Brain microvascular endothelial cell (primary cell): ENCODE measurements around the gene RAB11B.

ENCODE experiments used
- DNase-seq: peaks from one replicate; pipeline ENCODE4 v3.0.0-alpha.2; 2020
- H3K27ac ChIP-seq: fragments of 250-450 bp; sonication (Bioruptor Pico); 2 replicates; pipeline ENCODE4 v1.5.1; 2020; ENCODE audit warnings: mild to moderate bottlenecking, moderate library complexity
- H3K27me3 ChIP-seq: fragments of 250-450 bp; sonication (Bioruptor Pico); replicated peaks from 2 replicates; pipeline ENCODE4 v1.5.1; 2020; ENCODE audit warnings: mild to moderate bottlenecking
- H3K36me3 ChIP-seq: fragments of 250-450 bp; sonication (Bioruptor Pico); replicated peaks from 2 replicates; pipeline ENCODE4 v1.5.1; 2020; ENCODE audit warnings: mild to moderate bottlenecking
- H3K4me3 ChIP-seq: 2 replicates; pipeline ENCODE4 v1.5.1; 2011; ENCODE audit warnings: low read depth, mild to moderate bottlenecking, control low read depth, low read length, moderate library complexity
- CTCF ChIP-seq: IDR thresholded peaks from 2 replicates; pipeline ENCODE4 v1.5.1; 2011; ENCODE audit warnings: low read depth, mild to moderate bottlenecking, moderate library complexity, low read length, control low read depth, inconsistent platforms; ENCODE audit errors: missing control alignments
- in situ Hi-C: cut with HindIII; loops from 2 replicates; pipeline ENCODE4 v1.10.0; 2017; ENCODE audit warnings: low sequenced_read_pairs, low pct_ligation_motif_present

The RAB11B gene

DNA sequence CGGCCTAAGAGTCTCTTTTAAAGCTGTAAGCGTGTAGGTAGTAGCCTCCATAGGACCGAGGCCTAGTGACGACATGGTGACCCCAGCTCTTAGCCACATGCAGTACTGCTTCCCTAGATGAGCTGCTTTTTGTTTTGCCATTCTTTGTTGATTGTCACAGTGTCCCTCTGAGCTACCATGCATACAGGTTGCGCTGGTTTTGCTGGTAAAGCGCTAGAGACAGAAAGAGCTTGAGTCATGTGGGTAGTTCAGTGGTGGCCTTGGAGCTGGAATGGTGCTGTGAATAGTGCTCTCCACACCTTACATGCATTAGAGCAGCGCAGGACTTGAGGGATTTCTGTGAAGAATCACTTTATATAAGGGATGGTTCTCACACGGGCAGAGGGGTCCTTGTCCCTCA, 59.7 kb downstream of the RAB11B start:
- Histone ChIP-seq H3K27ac (no peak overlapping the region), H3K27me3 (no peaks in the 10 kb centered on the region), H3K36me3 (peaks cover 7% of the 10 kb centered on the region), H3K4me3 (no peak overlapping the region)
- no peak for DNase-seq
- in situ Hi-C loops = no loop called here
- no peak for TF ChIP-seq CTCF

- in situ Hi-C loops = no loop called here
- Histone ChIP-seq H3K36me3 (peaks cover 11% of the 10 kb centered on the region), H3K4me3 (no peak overlapping the region), H3K27me3 (no peaks in the 10 kb centered on the region), H3K27ac (no peak overlapping the region)
- DNase-seq = no peak
- TF ChIP-seq CTCF = no peak
Observed at GRCh38 chr19:8451377-8451776, 61.2 kb downstream of the RAB11B start.

GRCh38 chr19:8451885-8452284, 61.7 kb downstream of the RAB11B start:
- Histone ChIP-seq H3K36me3 (peaks cover 11% of the 10 kb centered on the region), H3K4me3 (no peak overlapping the region), H3K27ac (no peak overlapping the region), H3K27me3 (no peaks in the 10 kb centered on the region)
- DNase-seq = peak; percentile 30
- in situ Hi-C loops = no loop called here
- TF ChIP-seq CTCF = no peak

- in situ Hi-C loops = no loop called here
- no peak for TF ChIP-seq CTCF
- H3K4me3 ChIP-seq = no peak overlapping the region
- H3K27ac ChIP-seq = no peak overlapping the region
- DNase-seq = no peak
- peaks cover 11% of the 10 kb centered on the region for H3K36me3 ChIP-seq
- no peaks in the 10 kb centered on the region for H3K27me3 ChIP-seq
Observed at GRCh38 chr19:8452446-8453123, 62.4 kb downstream of the RAB11B start.

DNA sequence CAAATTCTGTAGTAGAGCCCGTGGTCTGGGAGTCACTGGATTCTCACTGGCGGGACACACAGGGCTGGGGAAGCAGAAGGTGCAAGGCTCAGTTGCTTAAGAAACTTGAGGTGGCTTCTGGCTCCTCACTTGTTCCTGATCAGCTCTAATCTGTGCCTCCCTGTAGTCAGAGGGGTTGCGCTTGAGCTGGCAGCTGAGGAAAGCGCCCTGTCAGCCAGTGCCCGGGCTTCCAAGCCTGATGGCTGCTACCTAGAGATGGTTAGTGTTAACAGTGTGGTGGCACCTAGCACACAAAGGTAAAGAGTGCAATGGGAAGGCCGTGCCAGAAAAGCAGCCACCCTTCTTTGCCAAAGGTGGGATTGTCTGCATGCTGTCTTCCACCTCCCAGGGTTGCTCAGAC, 63.5 kb downstream of the RAB11B start:
- no peak for TF ChIP-seq CTCF
- no peak for DNase-seq
- in situ Hi-C loops = no loop called here
- Histone ChIP-seq H3K27ac (no peak overlapping the region), H3K36me3 (peaks cover 11% of the 10 kb centered on the region), H3K4me3 (no peak overlapping the region), H3K27me3 (no peaks in the 10 kb centered on the region)
